SK-N-SH treated with all-trans-retinoic acid at 6 μM for 48 hours (cell line): ENCODE measurements around the gene SKI.

Source experiments
- ATAC-seq: fragments of 200-7000 bp; cut with Tn5 transposase; 3 replicates; pipeline ENCODE4 v1.9.1; 2020; ENCODE audit warnings: mild to moderate bottlenecking, moderate library complexity
- ARNTL ChIP-seq: fragments of 450-650 bp; formaldehyde crosslinking; IDR thresholded peaks from 2 replicates; pipeline ENCODE4 v1.5.0; 2020; ENCODE audit warnings: low read depth, mild to moderate bottlenecking, moderate library complexity, borderline replicate concordance
- BACH2 ChIP-seq: fragments of 250-450 bp; sonication (Bioruptor Pico); IDR thresholded peaks from 2 replicates; pipeline ENCODE4 v1.9.0; 2021; ENCODE audit warnings: mild to moderate bottlenecking, borderline replicate concordance
- CREB5 ChIP-seq: fragments of 250-450 bp; sonication (Bioruptor Pico); IDR thresholded peaks from 2 replicates; pipeline ENCODE4 v1.5.1; 2020; ENCODE audit warnings: low read depth, mild to moderate bottlenecking, moderate library complexity
- CSDC2 ChIP-seq: fragments of 250-450 bp; sonication (Bioruptor Pico); IDR thresholded peaks from 2 replicates; pipeline ENCODE4 v1.5.0; 2020; ENCODE audit warnings: mild to moderate bottlenecking, moderate library complexity
- ESRRG ChIP-seq: fragments of 250-450 bp; sonication (Bioruptor Pico); IDR thresholded peaks from 2 replicates; pipeline ENCODE4 v1.6.1; 2021; ENCODE audit warnings: mild to moderate bottlenecking
- GLIS3 ChIP-seq: fragments of 250-450 bp; sonication (Bioruptor Pico); IDR thresholded peaks from 2 replicates; pipeline ENCODE4 v1.5.0; 2020; ENCODE audit warnings: mild to moderate bottlenecking, moderate library complexity
- ISL1 ChIP-seq: fragments of 250-450 bp; sonication (Bioruptor Pico); IDR thresholded peaks from 2 replicates; pipeline ENCODE4 v2.1.2; 2022; ENCODE audit warnings: mild to moderate bottlenecking, moderate library complexity
- OSR1 ChIP-seq: fragments of 250-450 bp; sonication (Bioruptor Pico); IDR thresholded peaks from 2 replicates; pipeline ENCODE4 v1.8.0; 2022; ENCODE audit warnings: moderate library complexity, mild to moderate bottlenecking, inconsistent platforms
- RARB ChIP-seq: fragments of 250-450 bp; sonication (Bioruptor Pico); IDR thresholded peaks from 2 replicates; pipeline ENCODE4 v1.8.0; 2021; ENCODE audit warnings: mild to moderate bottlenecking, moderate library complexity
- SNAI2 ChIP-seq: fragments of 250-450 bp; sonication (Bioruptor Pico); IDR thresholded peaks from 2 replicates; pipeline ENCODE4 v1.5.0; 2020; ENCODE audit warnings: mild to moderate bottlenecking, moderate library complexity
- TOX ChIP-seq: fragments of 250-450 bp; sonication (Bioruptor Pico); IDR thresholded peaks from 2 replicates; pipeline ENCODE4 v1.8.0; 2021; ENCODE audit warnings: mild to moderate bottlenecking, moderate library complexity, borderline replicate concordance
- ZC3H10 ChIP-seq: fragments of 250-450 bp; sonication (Bioruptor Pico); IDR thresholded peaks from 2 replicates; pipeline ENCODE4 v1.5.1; 2021; ENCODE audit warnings: mild to moderate bottlenecking, moderate library complexity
- ZFP3 ChIP-seq: fragments of 250-450 bp; sonication (Bioruptor Pico); IDR thresholded peaks from 2 replicates; pipeline ENCODE4 v1.5.0; 2020; ENCODE audit warnings: mild to moderate bottlenecking, moderate library complexity
- ZFP30 ChIP-seq: fragments of 450-650 bp; formaldehyde crosslinking; IDR thresholded peaks from 2 replicates; pipeline ENCODE4 v1.5.0; 2022; ENCODE audit warnings: mild to moderate bottlenecking, moderate library complexity
- ZNF565 ChIP-seq: fragments of 450-650 bp; formaldehyde crosslinking; conservative IDR thresholded peaks from 2 replicates; pipeline ENCODE4 v1.5.0; 2020; ENCODE audit warnings: low read depth, mild to moderate bottlenecking, moderate library complexity
- ZNF70 ChIP-seq: fragments of 450-650 bp; formaldehyde crosslinking; IDR thresholded peaks from 2 replicates; pipeline ENCODE4 v1.5.0; 2020; ENCODE audit warnings: mild to moderate bottlenecking, moderate library complexity
- TF ChIP-seq, protein P1 (sequence below): fragments of 250-450 bp; sonication (Bioruptor Pico); IDR thresholded peaks from 2 replicates; pipeline ENCODE4 v1.8.0; 2020; ENCODE audit warnings: mild to moderate bottlenecking, moderate library complexity, borderline replicate concordance
- TF ChIP-seq, protein P2 (sequence below): fragments of 250-450 bp; sonication (Bioruptor Pico); IDR thresholded peaks from 2 replicates; pipeline ENCODE4 v1.5.1; 2021; ENCODE audit warnings: mild to moderate bottlenecking, moderate library complexity
- TF ChIP-seq, protein P3 (sequence below): fragments of 250-450 bp; sonication (Bioruptor Pico); IDR thresholded peaks from 2 replicates; pipeline ENCODE4 v1.5.0; 2020; ENCODE audit warnings: mild to moderate bottlenecking, moderate library complexity
- TF ChIP-seq, protein P4 (sequence below): fragments of 250-450 bp; sonication (Bioruptor Pico); IDR thresholded peaks from 2 replicates; pipeline ENCODE4 v1.8.0; 2021; ENCODE audit warnings: low read depth, mild to moderate bottlenecking, moderate library complexity, borderline replicate concordance

Gene SKI

DNA sequence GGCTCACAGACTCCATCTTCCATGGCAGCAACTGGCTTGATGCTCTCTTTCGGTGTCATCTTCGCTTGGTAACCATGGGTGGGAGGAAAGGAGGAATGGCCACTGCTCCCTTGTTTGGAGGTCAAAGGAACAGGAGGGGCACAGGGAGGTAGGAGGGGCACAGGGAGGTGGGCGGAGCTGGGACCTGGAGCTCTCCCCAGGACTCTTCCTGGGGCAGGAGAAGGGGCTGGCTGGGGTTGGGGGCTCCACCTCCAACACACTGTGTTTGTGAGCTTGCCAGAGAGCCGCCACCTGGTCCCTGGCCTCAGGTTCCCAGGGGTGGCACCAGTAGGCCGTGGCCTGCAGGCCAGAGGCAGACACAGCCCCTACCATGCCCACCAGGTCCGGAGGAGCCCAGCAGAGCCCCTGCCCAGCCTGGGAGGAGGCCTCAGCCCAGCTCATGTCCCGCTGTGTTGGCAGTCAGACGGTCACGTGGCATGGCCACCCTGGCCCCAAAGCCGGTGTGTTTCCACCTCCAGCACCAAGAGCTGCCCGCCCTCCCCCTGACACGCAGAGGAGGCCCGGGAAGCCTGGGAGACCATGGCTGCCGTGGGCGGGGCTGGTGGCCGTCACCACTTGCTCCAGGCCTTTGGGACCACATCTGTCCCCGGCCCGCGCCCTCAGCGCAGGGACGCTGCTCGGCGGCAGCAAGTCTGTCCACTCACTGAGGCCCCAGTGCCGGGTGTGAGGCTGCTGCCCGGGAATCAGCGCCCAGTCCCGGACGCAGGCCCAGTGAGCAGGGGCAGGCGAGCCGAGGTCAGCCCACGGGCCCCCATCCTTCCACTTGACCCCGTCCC lies 89.3 kb downstream of the SKI start:
- no peak for TF ChIP-seq GLIS3 (CRISPR knock-in tag)
- no peak for TF ChIP-seq BACH2
- no peak for TF ChIP-seq TOX (CRISPR knock-in tag)
- TF ChIP-seq, protein P1, sequence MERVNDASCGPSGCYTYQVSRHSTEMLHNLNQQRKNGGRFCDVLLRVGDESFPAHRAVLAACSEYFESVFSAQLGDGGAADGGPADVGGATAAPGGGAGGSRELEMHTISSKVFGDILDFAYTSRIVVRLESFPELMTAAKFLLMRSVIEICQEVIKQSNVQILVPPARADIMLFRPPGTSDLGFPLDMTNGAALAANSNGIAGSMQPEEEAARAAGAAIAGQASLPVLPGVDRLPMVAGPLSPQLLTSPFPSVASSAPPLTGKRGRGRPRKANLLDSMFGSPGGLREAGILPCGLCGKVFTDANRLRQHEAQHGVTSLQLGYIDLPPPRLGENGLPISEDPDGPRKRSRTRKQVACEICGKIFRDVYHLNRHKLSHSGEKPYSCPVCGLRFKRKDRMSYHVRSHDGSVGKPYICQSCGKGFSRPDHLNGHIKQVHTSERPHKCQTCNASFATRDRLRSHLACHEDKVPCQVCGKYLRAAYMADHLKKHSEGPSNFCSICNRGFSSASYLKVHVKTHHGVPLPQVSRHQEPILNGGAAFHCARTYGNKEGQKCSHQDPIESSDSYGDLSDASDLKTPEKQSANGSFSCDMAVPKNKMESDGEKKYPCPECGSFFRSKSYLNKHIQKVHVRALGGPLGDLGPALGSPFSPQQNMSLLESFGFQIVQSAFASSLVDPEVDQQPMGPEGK (CRISPR knock-in tag) = no peak
- TF ChIP-seq, protein P2, sequence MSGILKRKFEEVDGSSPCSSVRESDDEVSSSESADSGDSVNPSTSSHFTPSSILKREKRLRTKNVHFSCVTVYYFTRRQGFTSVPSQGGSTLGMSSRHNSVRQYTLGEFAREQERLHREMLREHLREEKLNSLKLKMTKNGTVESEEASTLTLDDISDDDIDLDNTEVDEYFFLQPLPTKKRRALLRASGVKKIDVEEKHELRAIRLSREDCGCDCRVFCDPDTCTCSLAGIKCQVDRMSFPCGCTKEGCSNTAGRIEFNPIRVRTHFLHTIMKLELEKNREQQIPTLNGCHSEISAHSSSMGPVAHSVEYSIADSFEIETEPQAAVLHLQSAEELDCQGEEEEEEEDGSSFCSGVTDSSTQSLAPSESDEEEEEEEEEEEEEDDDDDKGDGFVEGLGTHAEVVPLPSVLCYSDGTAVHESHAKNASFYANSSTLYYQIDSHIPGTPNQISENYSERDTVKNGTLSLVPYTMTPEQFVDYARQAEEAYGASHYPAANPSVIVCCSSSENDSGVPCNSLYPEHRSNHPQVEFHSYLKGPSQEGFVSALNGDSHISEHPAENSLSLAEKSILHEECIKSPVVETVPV = no peak
- TF ChIP-seq CREB5 = no peak
- no peak for TF ChIP-seq ZFP30 (CRISPR knock-in tag)
- TF ChIP-seq ZNF70 (CRISPR knock-in tag) = no peak
- no peak for TF ChIP-seq ISL1 (CRISPR knock-in tag)
- no peak for ATAC-seq

DNA sequence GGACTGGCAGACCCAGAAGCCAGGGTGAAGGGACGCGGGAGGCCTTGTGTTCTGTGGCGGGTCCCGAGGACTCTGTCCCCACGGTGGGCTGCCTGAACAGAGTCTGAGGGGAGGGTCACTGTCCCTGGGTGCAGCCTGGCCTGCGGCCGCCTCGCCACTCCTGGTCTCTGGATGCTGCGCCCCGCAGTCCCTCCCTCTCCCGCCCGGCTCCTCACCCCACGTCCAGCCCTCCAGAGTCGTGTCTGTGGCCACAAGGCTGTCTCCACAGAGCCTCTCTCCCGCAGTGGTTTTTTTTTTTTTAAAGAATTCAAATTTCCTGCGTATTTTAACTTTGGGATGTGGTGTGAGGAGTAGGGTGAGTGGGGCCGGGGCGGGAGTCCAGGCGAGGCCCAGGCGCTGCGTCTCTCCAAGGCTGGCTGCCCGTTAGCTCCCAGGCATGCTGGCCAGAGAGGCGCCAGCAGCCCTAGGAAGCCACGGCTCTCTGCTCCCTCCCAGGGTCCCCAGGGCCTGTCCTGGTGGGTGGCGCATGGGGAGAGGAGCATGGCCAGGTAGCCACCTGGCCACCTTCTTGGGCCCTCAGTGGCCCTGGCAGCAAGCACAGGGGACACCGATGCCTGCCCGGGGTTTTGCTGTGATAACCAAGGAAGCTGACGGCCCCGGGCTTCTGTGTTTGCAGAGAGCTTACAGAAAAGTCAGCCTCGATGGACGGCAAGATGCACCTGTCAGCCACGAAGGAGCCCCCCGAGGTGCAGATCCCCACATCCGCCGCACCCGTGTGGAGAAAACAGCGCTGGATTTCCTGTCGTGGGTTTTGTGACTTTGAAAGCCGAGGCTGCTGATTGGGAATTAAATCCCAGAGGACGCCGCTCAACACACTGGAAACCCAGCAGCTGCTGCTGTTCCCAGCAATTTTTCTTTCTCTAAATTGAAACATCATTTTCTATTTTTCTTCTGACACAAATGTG lies 90.5 kb downstream of the SKI start:
- TF ChIP-seq CREB5 = no peak
- ATAC-seq = no peak

DNA sequence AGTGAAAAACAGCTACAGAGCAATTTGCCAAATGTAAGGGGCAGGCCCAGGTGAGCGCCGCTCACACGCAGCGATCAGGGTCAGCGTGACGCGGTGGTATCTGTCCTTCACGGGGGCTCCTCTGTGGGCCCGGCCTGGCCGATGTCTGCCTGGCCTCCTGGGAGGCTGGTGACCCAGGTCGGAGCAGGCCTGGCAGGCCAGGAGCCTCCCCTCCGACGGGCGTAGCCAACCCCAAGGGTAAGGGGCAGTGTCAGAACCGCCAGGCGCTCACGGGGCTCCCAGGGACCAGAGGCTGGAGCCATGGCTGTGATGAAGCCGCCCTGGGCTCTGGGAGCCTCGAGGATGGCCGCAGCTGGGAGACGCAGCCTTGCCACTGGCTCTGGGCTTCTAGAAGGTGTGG lies 91.2 kb downstream of the SKI start:
- TF ChIP-seq ZFP3 (CRISPR knock-in tag) (no peak), ZNF70 (CRISPR knock-in tag) (no peak), TOX (CRISPR knock-in tag) (no peak), RARB (CRISPR knock-in tag) (no peak), ZNF565 (CRISPR knock-in tag) (no peak), ZFP30 (CRISPR knock-in tag) (no peak), ESRRG (CRISPR knock-in tag) (no peak), CSDC2 (CRISPR knock-in tag) (no peak), ZC3H10 (no peak), SNAI2 (no peak), OSR1 (CRISPR knock-in tag) (no peak), BACH2 (no peak), ARNTL (CRISPR knock-in tag) (no peak)
- TF ChIP-seq, protein P3, sequence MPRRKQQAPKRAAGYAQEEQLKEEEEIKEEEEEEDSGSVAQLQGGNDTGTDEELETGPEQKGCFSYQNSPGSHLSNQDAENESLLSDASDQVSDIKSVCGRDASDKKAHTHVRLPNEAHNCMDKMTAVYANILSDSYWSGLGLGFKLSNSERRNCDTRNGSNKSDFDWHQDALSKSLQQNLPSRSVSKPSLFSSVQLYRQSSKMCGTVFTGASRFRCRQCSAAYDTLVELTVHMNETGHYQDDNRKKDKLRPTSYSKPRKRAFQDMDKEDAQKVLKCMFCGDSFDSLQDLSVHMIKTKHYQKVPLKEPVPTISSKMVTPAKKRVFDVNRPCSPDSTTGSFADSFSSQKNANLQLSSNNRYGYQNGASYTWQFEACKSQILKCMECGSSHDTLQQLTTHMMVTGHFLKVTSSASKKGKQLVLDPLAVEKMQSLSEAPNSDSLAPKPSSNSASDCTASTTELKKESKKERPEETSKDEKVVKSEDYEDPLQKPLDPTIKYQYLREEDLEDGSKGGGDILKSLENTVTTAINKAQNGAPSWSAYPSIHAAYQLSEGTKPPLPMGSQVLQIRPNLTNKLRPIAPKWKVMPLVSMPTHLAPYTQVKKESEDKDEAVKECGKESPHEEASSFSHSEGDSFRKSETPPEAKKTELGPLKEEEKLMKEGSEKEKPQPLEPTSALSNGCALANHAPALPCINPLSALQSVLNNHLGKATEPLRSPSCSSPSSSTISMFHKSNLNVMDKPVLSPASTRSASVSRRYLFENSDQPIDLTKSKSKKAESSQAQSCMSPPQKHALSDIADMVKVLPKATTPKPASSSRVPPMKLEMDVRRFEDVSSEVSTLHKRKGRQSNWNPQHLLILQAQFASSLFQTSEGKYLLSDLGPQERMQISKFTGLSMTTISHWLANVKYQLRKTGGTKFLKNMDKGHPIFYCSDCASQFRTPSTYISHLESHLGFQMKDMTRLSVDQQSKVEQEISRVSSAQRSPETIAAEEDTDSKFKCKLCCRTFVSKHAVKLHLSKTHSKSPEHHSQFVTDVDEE (CRISPR knock-in tag) = no peak
- TF ChIP-seq, protein P4, sequence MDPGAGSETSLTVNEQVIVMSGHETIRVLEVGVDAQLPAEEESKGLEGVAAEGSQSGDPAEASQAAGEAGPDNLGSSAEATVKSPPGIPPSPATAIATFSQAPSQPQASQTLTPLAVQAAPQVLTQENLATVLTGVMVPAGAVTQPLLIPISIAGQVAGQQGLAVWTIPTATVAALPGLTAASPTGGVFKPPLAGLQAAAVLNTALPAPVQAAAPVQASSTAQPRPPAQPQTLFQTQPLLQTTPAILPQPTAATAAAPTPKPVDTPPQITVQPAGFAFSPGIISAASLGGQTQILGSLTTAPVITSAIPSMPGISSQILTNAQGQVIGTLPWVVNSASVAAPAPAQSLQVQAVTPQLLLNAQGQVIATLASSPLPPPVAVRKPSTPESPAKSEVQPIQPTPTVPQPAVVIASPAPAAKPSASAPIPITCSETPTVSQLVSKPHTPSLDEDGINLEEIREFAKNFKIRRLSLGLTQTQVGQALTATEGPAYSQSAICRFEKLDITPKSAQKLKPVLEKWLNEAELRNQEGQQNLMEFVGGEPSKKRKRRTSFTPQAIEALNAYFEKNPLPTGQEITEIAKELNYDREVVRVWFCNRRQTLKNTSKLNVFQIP (CRISPR knock-in tag) = no peak
- TF ChIP-seq, protein P2 = no peak
- TF ChIP-seq, protein P1 (CRISPR knock-in tag) = no peak
- ATAC-seq = no peak
